Ammon's horn (tissue), 1 donor: ENCODE data around the gene DIS3L2.
"Not testable (repeated sequence)": the region's sequence is repeated elsewhere in the genome, so short reads cannot be mapped to it uniquely, and the experiment has no call there.

ENCODE experiments used
- DNase-seq: peaks from one replicate; pipeline ENCODE4 v3.0.0-alpha.2; 2016; ENCODE audit warnings: low spot score

The DIS3L2 gene

DNA sequence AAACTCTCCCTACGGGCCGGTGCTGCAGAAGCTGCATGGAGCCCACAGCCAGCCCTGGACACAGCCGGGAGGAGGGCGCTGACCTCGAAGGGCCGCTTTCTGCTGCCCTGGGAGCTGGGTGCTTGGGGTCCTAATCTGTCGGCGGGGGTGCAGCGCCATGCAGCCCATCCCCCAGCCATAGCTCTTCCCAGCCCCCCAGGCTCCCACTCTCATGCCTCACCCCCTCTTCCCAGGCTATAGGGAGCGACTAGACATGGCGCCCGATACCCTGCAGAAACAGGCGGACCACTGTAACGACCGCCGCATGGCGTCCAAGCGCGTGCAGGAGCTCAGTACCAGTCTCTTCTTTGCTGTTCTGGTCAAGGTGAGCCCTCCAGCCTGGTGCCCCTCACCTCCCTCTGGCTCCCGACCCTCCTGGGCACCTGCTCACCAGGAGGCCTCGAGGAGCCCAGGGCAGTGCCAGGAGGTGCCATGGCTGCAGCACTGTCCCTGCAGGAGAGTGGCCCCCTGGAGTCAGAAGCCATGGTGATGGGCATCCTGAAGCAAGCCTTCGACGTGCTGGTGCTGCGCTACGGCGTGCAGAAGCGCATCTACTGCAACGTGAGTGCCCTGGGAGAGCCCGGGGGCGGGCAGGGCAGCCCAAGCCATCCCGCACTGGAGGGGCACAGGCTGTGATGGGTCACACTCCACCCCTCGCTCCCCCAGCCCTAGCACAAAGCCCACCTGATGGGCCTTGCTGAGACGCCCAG is 372.8 kb downstream of the DIS3L2 start:
- DNase-seq, result not testable (repeated sequence)

DNA sequence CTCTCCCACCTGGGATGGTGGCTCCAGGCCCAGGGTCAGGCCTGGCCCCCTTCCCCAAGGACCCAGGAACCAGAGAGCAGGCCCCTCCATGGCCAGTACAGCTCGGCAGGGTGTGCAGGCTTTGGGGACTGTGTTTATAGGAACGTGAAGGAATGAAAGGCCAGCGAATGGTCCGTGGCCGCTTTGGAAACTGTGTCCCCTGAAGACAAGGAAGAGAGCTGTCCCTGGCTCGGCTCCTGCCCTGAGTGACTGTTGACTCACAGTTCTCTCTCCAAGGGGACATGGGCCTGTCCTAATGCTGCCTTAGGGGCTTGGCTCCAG is 373.3 kb downstream of the DIS3L2 start:
- not testable (repeated sequence) for DNase-seq

DNA sequence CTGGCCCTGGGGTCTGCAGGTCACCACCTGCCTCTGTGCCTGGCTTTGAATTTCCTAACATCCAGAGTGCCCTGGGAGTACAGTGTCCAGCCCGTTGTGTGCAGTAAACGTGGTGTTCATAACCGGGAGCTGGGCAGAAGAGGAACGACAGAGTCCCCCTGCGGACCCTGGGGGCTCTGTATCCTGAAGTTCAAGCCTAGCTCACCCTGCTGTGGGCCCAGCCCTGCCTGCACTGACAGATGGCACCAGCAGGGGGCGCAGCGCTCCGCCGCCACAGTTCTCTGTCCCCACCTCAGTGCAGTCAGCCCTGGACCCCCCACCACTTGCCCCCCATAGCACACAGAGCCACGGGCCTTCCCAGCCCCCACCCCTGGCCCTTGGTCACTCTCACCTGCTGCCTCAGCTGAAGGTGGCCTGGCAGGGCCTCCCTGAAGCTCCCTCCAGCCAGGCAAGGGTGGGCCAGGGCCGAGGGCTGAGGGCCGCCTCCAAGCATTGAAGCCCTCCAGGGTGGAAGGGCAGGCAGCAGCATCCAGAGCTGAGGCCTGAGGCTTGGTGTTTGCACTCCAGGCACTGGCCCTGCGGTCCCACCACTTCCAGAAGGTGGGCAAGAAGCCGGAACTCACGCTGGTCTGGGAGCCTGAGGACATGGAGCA is 373.8 kb downstream of the DIS3L2 start:
- not testable (repeated sequence) for DNase-seq

DNA sequence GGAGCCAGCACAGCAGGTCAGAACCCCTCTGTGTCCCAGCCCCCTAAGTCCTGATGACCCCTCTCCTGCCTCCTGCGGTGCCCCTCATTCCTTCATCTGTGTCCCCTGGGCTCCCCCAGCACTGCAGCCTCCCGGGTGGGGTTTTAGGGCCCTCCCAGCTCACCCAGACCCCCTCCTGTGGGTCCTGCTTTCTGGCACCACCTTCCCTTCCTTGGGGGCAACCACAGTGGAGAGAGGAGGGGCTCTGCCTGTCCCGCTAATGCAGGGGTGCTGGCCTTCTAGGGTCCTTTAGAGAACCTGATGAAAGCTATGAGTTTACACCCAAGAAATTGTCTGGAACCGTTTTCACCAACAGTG is 374.3 kb downstream of the DIS3L2 start:
- no peak for DNase-seq

DNA sequence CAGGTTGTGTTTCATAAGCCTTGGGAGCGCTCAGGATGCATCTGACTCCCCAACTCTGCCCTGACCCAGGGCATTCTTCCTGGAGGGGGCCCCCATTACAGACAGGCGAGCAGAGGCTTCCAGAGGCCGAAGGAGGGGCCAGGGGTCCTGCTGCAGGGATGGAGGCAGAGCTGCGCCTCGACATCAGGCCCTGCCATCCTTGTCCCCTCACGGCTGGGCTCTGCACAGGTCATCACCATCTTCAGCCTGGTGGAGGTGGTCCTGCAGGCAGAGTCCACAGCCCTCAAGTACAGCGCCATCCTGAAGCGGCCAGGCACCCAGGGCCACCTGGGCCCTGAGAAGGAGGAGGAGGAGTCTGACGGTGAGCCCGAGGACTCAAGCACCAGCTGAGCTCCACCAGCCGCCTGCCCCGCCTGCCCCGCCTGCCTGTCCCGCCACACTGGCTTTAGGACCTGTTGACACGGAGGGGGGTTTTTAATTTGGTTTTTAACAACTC is 374.8 kb downstream of the DIS3L2 start:
- DNase-seq, result no peak

DNA sequence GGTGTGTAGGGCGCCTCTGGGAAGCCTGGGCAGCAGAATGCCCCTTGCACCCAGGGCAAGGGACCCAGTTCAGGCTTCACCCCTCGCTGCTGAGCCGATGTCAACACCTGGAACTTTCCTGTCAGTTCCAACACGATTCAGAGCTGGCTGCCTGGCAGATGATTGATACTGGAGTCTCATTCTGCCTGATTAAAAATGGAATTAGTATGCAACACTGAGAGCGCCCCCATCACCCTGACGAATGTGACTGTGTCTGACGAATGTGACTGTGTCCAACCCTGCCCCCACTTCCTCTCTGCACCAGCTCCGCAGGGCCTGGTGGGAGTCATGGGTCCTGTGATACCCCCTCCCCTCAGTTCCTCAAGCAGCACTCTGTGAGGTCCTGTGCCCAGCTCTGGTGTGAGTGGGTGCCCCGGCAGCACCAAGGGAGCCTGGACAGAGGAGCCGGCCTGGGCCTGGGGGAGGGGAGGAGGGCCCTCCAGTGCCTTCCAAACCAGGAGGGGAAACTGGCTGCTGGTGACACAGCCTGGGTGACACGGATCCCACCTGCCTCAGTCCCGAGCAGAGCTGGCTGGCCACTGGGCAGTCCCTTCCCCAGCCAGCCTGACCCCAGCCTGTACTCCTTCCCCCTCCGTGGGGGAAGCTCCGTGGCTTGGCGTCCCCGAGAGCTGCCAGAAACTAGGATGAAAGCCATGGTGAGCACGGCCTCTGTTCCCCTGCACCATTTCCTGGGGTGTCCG is 375.6 kb downstream of the DIS3L2 start:
- no peak for DNase-seq

DNA sequence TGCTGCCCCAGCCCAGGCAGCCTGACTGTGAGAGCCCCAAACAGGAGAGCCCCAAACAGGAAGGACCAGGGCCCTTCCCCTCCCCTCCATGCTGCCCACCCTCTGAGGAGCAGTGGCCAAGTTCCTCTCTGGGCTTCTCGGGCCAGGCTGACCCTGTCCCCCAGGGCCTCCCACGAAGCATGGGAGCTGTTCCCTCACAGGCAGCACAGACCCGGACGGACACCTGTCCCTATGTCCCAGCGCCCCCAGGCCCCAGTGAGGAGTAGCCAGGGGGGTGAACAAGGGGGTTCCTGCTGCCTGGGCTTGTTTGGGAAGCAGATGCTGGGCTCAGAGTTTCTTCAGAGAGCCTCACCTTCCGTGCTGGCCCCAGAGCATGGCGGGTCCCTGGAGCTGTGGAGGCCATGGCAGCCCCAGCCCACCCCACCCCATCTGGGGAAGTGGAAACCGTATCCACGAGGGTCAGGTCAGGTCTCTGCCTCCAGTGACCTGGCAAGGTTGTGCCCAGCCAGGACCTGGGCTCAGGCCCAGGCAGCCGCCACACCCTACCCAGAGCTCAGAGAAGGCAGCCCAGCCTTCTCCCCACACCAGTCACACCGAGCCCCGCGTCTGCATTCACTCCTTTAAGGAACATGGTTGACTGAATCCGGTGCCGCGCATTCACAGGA is 376.7 kb downstream of the DIS3L2 start:
- not testable (repeated sequence) for DNase-seq

DNA sequence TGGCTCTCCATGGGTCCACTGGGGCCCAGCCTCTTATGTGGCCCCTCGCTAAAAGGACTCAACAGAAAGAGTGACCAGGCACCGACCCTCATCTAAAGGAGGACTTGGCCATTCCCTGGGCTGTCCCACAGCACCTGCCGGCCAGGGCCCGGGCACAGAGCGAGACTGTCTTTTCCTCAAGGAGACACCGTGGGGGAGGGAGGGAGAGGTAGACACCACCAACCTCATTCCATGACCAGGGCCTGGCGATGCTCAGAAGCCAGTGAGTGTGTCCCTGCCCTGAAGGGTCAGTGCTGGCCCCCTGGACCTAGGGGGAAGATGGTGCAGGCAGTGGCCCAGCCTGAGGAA is 377.2 kb downstream of the DIS3L2 start:
- DNase-seq, result no peak

DNA sequence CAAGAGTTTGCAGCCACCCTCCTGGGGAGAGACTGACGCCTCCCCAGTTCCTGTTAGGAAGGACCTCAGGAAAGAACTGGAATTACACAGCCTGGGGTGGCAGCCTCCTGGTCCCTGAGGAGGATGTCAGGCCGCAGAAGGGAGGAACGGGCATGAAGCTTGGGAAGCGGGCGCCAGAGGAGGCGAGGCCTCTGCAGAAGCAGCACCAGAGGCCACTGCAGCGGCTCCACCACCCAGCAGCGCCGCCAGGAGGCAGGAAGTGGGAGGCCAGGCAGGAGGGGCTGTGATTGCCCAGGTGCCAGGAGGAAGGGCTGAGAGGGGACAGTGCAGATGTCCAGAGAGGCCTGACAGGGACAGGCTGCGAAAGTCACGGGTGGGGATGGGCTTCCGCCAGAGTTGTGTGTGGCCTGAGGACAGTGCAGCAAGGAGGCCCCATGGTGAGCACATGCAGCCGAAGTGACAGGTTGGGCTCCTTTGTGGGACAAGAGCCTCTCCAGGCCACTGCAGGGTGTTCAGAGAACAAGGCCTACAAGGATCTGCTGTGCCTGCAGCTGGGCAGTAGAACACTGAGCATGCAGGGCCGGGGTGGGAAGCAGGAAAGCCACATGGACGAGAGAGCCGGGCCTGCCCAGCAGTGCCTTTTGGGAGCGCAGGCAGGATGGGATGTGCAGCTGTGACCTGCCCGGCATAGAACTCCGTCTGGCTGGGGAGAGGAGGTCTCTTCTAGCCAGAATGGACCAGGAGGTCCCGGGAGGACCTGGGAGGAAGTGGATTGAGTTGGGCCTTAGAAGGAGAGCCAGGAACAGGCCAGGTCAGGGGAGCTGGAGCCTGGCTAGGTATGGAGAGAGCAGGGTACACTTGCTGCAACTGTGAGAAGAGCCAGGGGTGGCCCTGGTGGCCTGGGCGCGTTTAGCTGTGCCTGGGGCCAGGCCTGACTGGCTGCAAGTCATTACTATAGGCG is 377.9 kb downstream of the DIS3L2 start:
- DNase-seq, result no peak

DNA sequence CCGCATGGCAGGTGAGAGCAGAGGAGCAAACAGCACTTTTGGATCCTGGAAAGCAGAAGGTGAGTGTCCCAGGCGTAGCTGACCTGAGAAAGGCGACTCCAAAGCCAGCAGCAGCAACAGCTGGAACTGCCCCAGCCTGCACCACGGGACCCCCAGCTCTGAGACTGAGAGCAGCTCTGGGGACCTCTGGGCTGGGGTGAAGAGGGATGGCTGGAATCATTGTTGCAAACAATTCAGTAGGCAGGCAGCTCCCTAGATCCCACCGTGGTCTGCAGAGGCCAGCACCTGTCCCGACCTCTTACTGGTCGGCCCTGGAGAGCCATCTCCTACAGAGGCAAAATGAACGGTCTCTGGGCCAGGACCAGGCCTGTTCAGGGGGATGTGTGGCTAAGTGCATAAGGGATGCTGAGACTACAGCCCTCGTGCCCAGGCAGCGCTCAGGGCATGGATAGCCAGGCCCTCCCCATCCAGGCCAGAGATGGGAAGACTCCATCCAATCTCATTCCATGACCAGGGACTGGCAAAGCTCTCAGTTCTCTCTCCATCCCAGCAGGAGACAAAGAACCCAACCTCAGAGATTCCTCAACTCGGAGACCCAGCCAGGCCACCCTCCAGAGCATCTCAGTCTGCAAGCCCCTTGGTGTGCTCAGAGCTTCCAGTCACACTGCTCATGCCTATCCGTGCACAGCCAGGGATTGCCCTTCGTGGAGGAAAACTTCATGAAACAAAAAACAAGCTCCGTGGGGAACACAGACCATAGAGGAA is 378.8 kb downstream of the DIS3L2 start:
- DNase-seq, result no peak

DNA sequence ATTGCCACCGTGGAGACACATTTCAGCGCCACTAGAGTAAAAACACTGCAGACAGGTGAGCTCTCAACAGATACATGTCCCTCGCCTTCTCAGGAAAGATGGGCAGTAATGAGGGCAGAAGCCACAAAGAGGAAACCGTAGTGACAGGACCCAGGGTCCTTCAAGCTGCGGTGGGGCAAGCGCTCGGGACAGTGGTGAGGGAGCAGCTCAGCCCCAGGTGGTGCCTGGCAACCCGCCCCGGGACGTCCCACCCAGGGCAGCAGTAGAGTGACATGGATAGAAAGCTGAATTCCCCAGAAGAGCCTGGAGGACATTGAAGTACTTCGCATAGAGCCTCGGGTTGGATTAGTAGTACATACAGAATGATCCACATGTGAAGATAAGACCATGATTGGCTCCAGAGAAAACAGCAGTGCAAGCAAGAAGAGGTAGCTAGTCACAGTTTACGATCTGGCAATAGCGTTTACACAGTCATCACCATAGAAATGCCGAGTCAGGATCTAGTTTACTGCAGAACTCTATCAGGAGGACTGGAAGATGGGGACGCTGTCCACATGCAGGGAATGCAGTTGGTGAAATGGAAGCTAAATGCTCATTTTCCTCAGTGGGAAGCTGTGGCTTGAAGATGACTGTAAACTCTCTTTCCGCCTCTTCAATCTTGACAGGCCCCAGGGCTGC is 379.7 kb downstream of the DIS3L2 start:
- DNase-seq, result no peak

DNA sequence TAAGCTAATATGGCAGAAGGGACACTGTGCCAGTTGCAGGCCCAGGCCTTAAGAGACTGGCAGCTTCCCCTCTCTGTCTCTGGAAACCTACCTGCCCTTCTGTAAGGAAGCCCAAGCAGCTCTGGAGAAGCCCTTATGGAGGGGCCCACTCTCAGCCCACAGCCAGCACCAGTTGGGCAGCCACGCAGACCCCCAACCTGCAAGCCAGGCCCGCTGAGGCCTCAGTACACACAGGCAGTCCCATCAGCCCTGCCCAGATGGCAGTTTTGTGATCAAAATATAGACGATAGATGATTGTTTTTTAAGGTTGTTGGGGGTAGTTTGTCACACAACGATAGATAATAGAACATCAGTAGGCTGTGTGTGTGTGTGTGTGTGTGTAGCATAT is 380.2 kb downstream of the DIS3L2 start:
- no peak for DNase-seq

DNA sequence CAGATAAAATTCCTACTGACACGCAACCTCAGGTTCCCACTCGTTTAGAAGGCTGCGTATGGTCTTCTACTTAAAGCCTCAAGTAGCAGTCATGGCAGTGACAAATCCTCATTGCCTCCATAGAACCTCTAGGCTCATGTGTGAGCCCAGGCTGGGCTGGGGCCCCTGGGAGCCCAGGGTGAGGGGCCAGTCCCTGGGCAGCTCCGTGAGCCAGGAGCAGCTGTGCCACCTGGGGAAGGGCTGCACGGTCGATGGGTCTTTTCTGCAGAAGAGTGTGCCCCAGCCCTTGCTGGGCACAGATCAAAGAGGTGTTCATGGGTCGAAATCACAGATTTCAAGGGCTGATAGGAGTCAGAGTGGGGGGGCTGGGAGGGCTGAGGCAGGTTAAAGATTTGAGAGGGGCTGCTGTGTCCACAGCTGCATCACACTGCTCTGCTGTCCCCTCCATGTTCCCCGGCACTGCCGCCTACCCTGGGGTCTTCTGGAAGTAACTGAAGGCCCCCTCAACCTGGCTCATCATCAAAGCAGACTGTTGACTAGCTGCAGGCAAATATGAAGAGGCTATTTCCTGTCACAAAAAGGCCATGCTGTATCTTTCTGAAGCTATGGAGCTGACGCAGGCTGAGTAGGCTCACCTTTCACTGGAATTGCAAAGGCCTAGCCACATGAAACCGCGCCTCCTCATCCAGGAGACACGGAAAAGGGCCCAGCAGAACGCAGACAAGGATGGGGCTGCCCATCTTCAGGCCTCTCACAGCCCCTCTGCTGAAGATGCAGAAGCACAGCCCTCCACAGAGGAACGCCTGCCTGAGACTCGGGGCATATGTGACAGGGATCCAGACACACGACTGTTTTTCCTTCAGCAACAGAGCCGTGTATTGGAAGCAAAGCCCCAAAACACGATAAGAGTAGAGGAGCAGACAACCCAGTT is 381.4 kb downstream of the DIS3L2 start:
- DNase-seq, result no peak

DNA sequence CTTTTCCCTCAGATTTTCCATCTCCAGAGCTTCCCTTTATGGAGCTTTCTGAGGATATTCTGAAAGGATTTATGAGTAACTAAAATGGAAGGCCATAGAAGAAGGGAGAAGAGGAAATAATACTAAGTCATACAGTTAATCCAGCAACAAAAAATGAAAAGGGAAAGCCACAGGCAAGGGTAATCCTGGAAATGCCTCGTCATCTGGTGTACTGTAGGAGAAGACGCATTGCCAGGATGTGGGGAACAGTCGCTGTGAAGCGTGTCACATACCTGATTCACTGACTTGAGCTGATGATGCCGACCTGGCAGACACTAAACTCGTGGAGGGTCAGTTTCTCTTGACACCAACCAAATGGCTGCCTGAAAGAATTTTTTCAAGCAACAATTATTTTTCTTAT is 382.3 kb downstream of the DIS3L2 start:
- DNase-seq, result no peak

DNA sequence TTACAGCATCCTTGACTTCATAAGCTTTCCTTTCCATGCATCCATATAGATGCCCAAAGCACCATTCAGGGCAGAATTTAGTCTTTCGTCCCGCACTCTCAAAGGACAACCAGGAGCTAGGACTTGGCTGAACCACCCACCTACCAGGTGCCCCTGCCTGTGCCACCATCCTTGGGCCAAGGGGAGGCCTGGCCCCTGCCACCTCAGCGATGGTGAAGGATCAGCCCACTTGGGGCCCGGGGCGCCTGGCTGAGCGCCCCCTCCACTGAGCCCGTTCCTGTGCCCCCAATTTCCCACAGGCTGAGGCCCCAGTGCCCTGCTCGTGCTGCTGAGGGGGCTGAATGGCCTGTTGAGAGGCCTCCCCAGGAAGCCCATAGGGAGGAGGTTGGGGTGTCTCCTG is 383.7 kb downstream of the DIS3L2 start:
- DNase-seq, result no peak

DNA sequence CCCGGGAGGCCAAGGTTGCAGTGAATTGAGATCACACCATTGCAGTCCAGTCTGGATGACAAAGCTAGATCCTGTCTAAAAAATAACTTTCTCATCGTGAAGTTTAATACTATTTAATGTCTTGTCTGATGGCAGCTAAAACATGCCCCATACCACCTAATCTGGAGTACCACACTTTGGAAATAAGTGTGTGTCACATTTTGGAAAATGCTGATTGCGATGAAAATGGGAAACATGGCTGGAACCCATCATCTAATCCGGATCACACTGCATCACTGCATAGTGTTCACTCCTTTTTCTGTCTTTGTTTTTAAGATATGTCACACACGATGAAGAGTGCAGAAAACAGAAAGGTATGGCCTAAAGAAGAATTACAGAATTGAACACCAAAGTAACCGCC is 385.9 kb downstream of the DIS3L2 start:
- no peak for DNase-seq

DNA sequence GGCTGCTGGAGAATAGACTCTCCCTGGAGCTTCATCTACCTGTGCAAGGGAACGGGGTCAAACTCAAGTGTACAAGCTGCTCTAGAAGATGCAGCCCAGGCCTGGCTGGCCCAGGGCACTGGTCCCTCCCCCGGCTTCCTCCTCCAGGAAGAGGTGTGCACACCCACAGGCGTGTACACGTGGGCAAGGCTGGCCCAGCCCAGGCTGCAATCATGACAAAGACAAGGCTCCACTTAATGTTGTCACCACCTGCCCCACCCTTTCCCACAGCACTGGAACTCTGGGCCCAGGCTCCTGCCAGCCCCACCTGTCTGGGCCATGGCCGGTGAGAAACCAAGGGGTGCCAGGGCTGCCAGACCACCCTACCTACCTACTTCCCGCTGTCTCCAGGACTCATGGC is 387.4 kb downstream of the DIS3L2 start:
- DNase-seq, result no peak

DNA sequence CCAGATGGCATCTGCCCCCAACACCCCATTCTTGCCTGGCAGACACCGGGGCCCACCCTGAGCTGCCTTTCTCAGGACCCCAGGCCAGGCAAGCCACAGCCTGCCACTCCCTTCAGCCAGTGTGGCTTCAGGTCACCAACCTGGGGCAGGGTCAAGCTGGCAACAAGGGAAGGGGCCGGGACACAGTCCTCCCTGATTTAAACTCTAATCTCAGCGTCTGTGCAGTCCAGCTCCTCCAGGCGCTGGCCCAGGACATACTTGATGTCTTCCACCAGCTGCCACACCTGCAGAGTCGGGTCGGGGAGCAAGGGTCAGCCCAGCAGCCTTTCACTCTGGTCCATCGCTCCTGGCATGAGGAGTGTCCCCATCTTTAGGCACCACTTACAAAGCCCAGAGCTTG is 388.0 kb downstream of the DIS3L2 start:
- no peak for DNase-seq
